Mucosa of stomach (tissue), 1 donor: ENCODE measurements around the gene CEP63.

ENCODE experiments used
- H3K27me3 ChIP-seq: one replicate; pipeline ENCODE4 v1.7.0; 2013; ENCODE audit warnings: mild to moderate bottlenecking, low read length; ENCODE audit not compliant: control insufficient read depth, insufficient read depth
- H3K36me3 ChIP-seq: one replicate; pipeline ENCODE4 v1.7.0; 2013; ENCODE audit warnings: low read length; ENCODE audit not compliant: control insufficient read depth, insufficient read depth
- H3K4me1 ChIP-seq: one replicate; pipeline ENCODE4 v1.7.0; 2013; ENCODE audit warnings: mild to moderate bottlenecking, low read length; ENCODE audit not compliant: control insufficient read depth, insufficient read depth
- H3K4me3 ChIP-seq: one replicate; pipeline ENCODE4 v1.7.0; 2013; ENCODE audit warnings: low read length
- H3K9ac ChIP-seq: one replicate; pipeline ENCODE4 v1.7.0; 2013; ENCODE audit warnings: mild to moderate bottlenecking, low read length, moderate library complexity
- H3K9me3 ChIP-seq: one replicate; pipeline ENCODE4 v1.7.0; 2013; ENCODE audit warnings: mild to moderate bottlenecking, low read length, moderate library complexity; ENCODE audit not compliant: control insufficient read depth
- donor health status: Pancreatic carcinoma.

CEP63 gene

DNA sequence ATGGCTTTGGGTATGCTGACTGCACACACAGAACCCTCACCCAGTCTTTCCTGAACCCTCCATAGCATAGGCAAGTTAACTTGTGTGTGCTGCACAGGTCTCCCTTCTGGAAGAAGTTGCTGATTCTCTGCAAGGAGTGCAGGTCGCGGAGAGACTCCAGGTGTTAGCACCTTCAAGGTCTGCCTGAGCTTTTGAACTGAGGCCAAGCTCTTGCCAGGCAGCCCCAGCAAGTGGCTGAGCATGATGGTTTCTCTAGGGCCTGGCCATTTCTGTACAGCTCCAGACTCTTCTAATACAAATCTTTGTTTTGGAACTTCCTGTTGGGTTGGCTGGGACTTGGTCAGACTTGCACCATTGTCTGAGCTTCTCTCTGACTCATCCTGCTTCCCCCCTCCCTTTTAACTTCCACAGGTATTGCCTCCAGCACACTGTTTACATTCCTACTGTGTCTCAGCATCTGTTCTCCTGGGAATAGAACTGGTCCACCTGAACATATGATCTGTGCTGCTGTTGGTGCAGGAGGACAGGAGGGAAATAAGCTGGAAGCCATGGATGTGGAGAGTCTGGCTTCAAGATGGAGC lies 111.6 kb downstream of the CEP63 start:
- no peak overlapping the region for H3K9ac ChIP-seq
- no peaks in the 10 kb centered on the region for H3K9me3 ChIP-seq
- no peaks in the 10 kb centered on the region for H3K27me3 ChIP-seq
- H3K4me3 ChIP-seq = no peak overlapping the region
- peaks cover 4% of the 10 kb centered on the region for H3K4me1 ChIP-seq
- no peaks in the 10 kb centered on the region for H3K36me3 ChIP-seq

DNA sequence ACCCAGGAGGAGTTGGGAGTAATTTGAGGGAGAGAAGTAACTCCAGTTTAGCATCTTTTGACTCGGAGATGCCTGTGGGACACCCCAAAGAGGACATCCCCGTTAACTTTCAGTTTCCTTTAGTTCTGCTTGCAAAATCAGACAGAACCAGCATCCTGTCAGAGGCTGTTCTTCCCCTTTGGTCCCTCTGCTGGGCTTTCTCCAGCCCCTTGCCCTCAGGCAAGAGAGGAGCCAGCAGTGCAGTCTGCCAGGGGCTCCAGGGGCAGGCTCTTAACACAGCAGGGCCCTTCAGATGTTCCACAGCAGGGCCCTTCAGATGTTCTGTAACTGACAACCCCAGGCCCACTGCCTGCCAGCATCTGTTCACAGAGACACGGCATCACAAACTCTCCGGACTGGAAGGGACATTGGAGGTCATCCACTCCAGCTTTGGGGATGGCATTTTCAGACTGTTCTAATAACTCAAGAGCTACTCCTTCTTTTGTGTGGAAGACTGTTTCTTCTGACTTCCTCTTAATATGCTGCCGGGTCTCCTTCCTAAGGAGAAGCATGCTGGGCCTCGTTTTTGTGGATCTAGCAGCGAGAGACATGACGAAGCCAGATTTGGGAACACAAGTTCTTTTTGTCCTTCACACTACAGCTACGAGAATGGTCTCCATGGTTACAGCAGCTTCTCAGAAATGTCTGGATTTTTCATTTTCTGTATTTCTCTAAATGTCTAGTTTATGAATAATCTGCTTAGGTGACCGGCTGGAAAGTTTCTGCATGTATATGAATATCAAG lies 113.1 kb downstream of the CEP63 start:
- H3K4me1 ChIP-seq = peaks cover 4% of the 10 kb centered on the region
- no peaks in the 10 kb centered on the region for H3K27me3 ChIP-seq
- no peaks in the 10 kb centered on the region for H3K36me3 ChIP-seq
- no peak overlapping the region for H3K9ac ChIP-seq
- no peaks in the 10 kb centered on the region for H3K9me3 ChIP-seq
- no peak overlapping the region for H3K4me3 ChIP-seq

DNA sequence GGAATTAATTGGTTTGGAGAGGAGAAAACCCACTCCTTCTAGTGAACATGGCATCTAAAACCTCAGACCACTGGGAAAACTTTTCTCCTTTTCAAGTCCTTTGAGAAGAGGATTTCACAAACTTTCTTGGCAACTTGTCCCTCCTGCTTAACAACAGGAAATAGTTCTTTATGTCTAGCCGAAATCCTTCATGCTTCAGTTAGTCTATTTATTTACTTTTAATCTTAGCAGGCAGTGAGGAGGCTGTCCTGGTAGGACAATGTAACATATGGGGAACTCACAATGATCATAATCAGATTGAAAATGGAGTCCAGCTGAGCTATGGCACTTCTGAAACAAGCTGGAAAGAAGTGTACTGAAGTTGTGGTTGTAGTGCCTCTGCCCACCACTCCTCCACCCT lies 114.3 kb downstream of the CEP63 start:
- Histone ChIP-seq H3K9ac (no peak overlapping the region), H3K4me3 (no peak overlapping the region), H3K4me1 (peaks cover 4% of the 10 kb centered on the region)

DNA sequence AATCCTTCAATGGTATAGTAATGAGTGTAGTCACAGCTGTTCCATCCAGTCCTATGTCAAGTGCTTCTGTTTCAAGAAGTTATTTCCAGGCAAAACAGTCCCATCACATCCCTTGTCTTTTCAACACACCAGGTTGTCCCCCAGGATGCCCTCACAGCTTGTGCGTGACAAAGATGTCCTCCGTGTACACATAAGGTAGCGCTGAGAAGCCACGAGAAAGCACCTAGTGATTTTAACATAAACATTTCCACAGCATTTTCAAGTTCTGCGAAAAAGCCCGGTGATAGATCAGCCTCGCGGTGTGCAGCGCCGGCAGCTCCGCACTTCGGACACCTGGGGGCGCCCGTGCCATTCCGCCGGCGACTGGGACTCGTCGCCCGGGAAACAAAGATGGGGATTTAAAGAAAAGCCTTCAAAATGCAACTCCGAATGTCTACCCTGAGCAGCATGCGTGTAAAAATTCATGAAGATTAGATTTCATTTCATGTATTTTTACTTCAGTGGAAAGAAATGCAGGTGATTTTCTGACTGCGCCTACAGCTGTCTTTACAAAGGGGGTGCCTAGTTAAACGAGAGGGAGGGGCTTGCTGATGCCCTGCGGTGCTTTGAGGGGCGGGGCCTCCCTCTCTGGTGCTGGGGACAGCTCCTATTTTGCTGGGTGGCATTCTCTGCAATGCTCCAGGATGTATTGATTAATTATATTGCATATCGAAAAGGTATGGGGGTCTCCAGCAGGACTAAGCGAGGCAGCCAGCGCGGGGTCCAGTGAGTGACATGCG lies 115.0 kb downstream of the CEP63 start:
- Histone ChIP-seq H3K9ac (no peak overlapping the region), H3K36me3 (no peaks in the 10 kb centered on the region), H3K4me3 (no peak overlapping the region), H3K4me1 (peaks cover 4% of the 10 kb centered on the region), H3K27me3 (no peaks in the 10 kb centered on the region), H3K9me3 (no peaks in the 10 kb centered on the region)

More for the DNA sequence above, 114.3 kb downstream of the CEP63 start:
- Histone ChIP-seq H3K36me3 (no peaks in the 10 kb centered on the region), H3K9me3 (no peaks in the 10 kb centered on the region), H3K27me3 (no peaks in the 10 kb centered on the region)

DNA sequence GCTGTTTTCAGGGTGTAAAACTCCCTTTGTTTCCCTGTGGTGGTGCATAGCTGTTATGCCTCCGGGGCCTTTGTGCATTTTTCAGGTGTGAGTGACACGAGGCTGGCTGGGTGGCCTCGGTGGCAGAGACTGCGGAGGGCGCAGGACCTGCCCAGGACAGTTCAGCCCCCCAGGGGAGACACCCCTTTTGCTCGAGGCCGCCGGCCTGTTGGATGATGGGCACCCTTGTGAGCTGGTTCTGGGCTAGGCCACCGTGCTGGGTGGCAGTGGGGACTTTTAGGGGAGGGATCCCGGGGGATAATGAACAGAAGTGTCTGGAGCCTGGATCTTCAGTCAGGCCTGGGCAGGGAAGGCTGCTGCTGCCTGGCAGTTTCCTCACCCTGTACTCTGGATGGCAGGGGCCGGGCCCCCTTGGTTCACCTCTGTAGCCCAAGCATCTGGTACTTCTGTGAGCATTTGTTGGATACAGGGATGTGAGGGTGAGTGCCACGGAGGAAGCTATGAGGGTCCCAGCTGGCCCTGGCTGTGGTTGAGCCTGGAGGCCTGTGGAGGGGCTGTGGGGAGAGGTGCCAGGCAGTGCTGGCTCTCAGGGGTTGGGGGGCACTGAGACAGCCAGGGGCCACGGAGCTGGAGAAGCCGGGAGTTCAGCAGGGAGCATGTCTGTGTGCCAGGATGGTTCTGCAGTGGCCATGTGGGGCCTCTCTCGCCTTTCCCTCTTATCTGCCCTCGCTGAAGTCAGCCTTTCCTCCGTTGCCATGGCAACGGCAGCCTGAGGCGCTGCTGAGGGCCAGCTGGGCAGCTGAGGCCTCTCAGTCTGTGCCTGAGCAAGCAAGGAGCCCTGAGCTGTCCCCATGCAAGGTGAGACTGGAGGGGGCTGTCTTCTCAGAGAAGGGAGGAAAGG lies 115.9 kb downstream of the CEP63 start:
- Histone ChIP-seq H3K36me3 (no peaks in the 10 kb centered on the region), H3K4me1 (peaks cover 6% of the 10 kb centered on the region), H3K27me3 (no peaks in the 10 kb centered on the region), H3K9ac (no peak overlapping the region), H3K4me3 (no peak overlapping the region), H3K9me3 (no peaks in the 10 kb centered on the region)

DNA sequence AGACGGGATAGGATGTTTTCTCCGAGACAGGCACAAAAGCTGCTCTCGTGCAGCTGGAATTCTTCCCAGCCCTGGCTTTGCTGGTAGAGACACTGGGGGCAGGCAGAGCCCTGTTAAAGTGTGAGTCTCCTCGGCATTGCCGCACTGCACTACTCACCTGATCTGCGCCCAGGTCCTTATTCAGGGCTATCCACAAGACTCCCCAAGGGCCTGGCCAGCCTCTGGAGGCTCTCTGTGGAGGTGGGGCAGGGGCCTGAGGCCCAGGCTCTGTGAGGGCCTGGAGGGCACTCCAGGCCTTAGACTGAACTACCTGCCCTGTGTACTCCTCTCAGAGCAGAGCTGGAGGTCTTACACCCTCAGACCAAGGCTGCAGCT lies 116.6 kb downstream of the CEP63 start:
- Histone ChIP-seq H3K9ac (no peak overlapping the region), H3K36me3 (no peaks in the 10 kb centered on the region), H3K4me1 (peaks cover 6% of the 10 kb centered on the region), H3K9me3 (no peaks in the 10 kb centered on the region), H3K4me3 (no peak overlapping the region), H3K27me3 (no peaks in the 10 kb centered on the region)

DNA sequence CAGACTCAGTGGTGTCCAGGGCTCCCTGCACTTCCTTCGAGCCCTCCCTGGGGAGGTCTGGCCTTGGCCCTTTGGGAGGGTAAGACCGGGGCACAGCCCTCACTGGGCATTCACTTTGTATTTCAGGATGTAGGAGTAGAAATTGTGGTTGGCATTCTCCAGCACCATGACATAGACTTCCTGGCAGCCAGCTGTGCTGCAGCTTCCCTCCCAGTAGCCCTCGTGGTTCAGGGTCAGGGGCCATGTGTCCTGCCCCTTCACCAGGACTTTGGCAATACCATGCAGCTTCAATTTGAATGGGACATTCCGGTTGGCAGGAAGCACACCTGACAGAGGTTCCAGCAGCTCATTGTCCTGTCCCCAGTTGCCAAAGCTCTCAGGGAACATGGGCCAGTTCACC lies 117.6 kb downstream of the CEP63 start:
- Histone ChIP-seq H3K9ac (no peak overlapping the region), H3K9me3 (no peaks in the 10 kb centered on the region), H3K4me1 (peaks cover 6% of the 10 kb centered on the region)

DNA sequence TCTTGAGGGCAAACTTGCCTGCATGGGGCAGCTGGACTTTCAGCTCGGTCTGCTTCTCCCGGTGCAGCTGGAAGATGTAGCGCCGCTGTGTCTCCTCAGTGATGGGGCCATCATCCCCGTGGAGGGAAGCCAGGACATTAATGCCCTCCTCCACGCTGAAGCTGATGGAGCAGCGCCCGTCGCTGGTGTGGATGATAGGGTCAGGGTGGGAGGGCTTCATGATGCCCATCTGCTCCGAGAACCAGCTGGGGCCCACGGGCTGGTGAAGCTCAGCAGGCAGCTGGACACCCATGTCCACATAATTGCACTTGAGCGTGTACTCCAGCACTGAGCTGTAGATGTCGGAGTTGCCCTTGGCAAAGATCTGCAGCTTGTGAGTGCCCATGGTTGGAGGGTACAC lies 118.1 kb downstream of the CEP63 start:
- Histone ChIP-seq H3K4me3 (no peak overlapping the region), H3K4me1 (peaks cover 6% of the 10 kb centered on the region), H3K36me3 (no peaks in the 10 kb centered on the region), H3K9me3 (no peaks in the 10 kb centered on the region), H3K9ac (no peak overlapping the region), H3K27me3 (no peaks in the 10 kb centered on the region)

More for the DNA sequence above, 117.6 kb downstream of the CEP63 start:
- no peaks in the 10 kb centered on the region for H3K27me3 ChIP-seq
- H3K36me3 ChIP-seq = no peaks in the 10 kb centered on the region
- H3K4me3 ChIP-seq = no peak overlapping the region

DNA sequence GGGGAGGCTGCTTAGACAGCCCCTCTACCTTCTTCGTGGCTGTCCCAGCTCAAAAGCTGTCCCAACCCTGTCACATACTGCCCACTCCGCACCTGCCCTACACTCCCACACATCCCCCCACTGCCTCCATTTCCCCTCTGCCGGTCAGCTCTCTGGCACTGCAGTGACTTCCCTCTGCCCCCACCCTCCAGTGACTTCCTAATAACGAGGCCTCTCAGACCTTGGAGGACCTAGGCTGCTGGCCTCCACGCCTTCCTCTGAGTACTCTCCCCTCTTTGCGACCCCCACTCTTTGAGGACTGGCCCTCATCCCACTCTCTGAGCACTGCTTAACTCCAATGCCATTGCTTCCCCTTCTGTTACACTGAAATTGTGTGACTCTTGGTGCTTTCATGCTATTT lies 119.7 kb downstream of the CEP63 start:
- H3K9ac ChIP-seq = no peak overlapping the region
- H3K27me3 ChIP-seq = no peaks in the 10 kb centered on the region
- H3K36me3 ChIP-seq = no peaks in the 10 kb centered on the region
- no peak overlapping the region for H3K4me3 ChIP-seq
- no peaks in the 10 kb centered on the region for H3K9me3 ChIP-seq
- H3K4me1 ChIP-seq = peaks cover 5% of the 10 kb centered on the region

DNA sequence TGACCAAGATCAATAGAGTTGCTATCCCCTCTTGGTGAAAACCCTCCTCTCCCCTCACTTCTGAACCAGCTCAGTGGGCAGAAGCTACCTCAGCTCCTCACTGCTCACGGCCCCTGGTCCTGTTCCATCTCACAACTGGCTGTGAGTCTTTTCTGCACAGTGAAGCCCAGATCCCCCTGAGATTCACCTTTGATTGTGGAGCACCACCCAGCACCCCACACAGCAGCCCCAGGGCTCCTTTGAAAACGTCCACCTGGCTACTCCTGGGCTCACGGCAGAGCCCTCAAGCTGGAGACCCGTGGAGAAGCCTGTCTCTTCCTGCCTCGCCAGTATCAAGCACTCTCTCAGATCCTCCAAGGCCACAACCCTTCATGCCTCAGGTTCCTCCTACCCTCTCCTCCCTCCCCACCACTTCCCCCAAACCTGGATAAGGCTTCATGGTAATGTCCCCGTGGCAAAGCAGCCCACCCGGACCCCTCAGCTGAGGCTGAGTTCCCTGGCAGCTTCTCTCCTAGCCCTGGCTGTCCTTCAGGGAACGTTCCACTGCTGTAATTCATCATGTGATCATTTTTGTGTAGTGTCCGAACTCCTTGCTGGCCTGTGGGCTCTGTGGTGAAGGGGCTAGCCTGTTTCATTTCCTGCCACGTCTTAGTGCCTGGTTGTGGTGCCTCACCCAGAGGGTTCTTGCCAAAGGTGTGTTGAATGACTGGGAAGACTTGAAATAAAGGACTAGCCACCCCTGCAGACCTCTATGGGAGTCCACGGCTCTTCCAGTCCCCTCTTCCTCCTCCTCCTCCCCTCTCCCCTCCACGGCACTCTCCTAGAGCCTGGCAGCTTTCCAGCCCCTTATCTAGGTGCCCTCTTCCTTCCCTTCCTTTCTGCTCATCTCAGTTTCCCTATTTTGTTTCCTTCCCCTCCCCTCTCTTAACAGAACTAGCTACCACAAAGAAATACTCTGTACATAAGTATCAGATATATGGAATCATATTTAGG lies 120.5 kb downstream of the CEP63 start:
- Histone ChIP-seq H3K4me1 (peaks cover 3% of the 10 kb centered on the region), H3K9me3 (no peaks in the 10 kb centered on the region), H3K27me3 (no peaks in the 10 kb centered on the region), H3K36me3 (no peaks in the 10 kb centered on the region), H3K4me3 (no peak overlapping the region), H3K9ac (no peak overlapping the region)
